T1000 (cell line): ENCODE data around the gene DCBLD1.
A peak's percentile ranks its signal among the peaks of the same experiment; 100 is the strongest.

ENCODE experiments used
- DNase-seq: peaks from one replicate; lab custom pipeline; 2025; ENCODE audit warnings: mixed read lengths; lab: John Stamatoyannopoulos, UW

DCBLD1 gene

GRCh38 chr6:117555882-117556498 lies 73.5 kb downstream of the DCBLD1 start:
- DNase-seq = peak; percentile 4

- no peak for DNase-seq
Observed at GRCh38 chr6:117557951-117558350, 75.5 kb downstream of the DCBLD1 start.

- DNase-seq = no peak
Observed at GRCh38 chr6:117558818-117559217, 76.3 kb downstream of the DCBLD1 start.

- no peak for DNase-seq
Observed at GRCh38 chr6:117559299-117559698, 76.8 kb downstream of the DCBLD1 start.

GRCh38 chr6:117561128-117561527 lies 78.7 kb downstream of the DCBLD1 start:
- DNase-seq = no peak

GRCh38 chr6:117564681-117565080 lies 82.2 kb downstream of the DCBLD1 start:
- no peak for DNase-seq

- DNase-seq = no peak
Observed at GRCh38 chr6:117568247-117568646, 85.8 kb downstream of the DCBLD1 start.

GRCh38 chr6:117568831-117569410 lies 86.4 kb downstream of the DCBLD1 start:
- no peak for DNase-seq

GRCh38 chr6:117573006-117573680 lies 90.7 kb downstream of the DCBLD1 start:
- DNase-seq = no peak

- DNase-seq = no peak
Observed at GRCh38 chr6:117574198-117574597, 91.7 kb downstream of the DCBLD1 start.

- no peak for DNase-seq
Observed at GRCh38 chr6:117585647-117586046, 103.2 kb downstream of the DCBLD1 start.

- DNase-seq = no peak
Observed at GRCh38 chr6:117590447-117590846, 108.0 kb downstream of the DCBLD1 start.

- no peak for DNase-seq
Observed at GRCh38 chr6:117591405-117591804, 108.9 kb downstream of the DCBLD1 start.

- DNase-seq = no peak
Observed at GRCh38 chr6:117592983-117593759, 110.7 kb downstream of the DCBLD1 start.

- DNase-seq = no peak
Observed at GRCh38 chr6:117595099-117595923, 112.8 kb downstream of the DCBLD1 start.

- no peak for DNase-seq
Observed at GRCh38 chr6:117597755-117598154, 115.3 kb downstream of the DCBLD1 start.
